IMR-90 (cell line): ENCODE measurements around the gene KCNH2. TPM values are rescaled to one million over a fixed set of nuclear protein-coding genes. Genes with fewer than 3 reads are reported as not detected.

Experiments
- ATAC-seq: fragments of 200-7000 bp; cut with Tn5 transposase; 2 replicates; pipeline ENCODE4 v1.9.1; 2020; ENCODE audit warnings: low read depth, mild to moderate bottlenecking, moderate library complexity
- BruUV-seq: library from RNA; stranded (reverse); fragments of 400-500 nt; replicated peaks from 2 replicates; lab custom pipeline; 2021; lab: Mats Ljungman, UMichigan
- CTCF ChIA-PET: fragments of 300-600 bp; formaldehyde crosslinking; extraction: SDS; loops from one replicate; lab custom pipeline; 2021; ENCODE audit warnings: antibody characterized with exemption; lab: Yijun Ruan, JAX
- POLR2A ChIA-PET: fragments of 300-600 bp; sonication (Branson Sonifier 250); formaldehyde crosslinking; loops from one replicate; lab custom pipeline; 2022; ENCODE audit warnings: antibody characterized with exemption; ENCODE audit not compliant: unreplicated experiment; lab: Charles Lee
- DNase-seq: peaks from one replicate; pipeline ENCODE4 v3.0.0; 2013
- H2AFZ ChIP-seq: replicated peaks from 2 replicates; pipeline ENCODE3; 2013; ENCODE audit warnings: low read length, mild to moderate bottlenecking; ENCODE audit not compliant: poor library complexity
- H2AK5ac ChIP-seq: 2 replicates; pipeline ENCODE4 v1.6.1; 2013; ENCODE audit warnings: low read depth, low read length, inconsistent platforms
- H2AK9ac ChIP-seq: replicated peaks from 2 replicates; pipeline ENCODE3; 2013; ENCODE audit warnings: mild to moderate bottlenecking, low read depth, low read length, moderate library complexity; ENCODE audit not compliant: poor library complexity
- H2BK120ac ChIP-seq: 2 replicates; pipeline ENCODE4 v1.6.1; 2013; ENCODE audit warnings: low read depth, low read length, inconsistent platforms
- H2BK15ac ChIP-seq: 3 replicates; pipeline ENCODE4 v1.6.1; 2013; ENCODE audit warnings: low read depth, low read length, inconsistent platforms
- H2BK20ac ChIP-seq: 2 replicates; pipeline ENCODE4 v1.6.1; 2013; ENCODE audit warnings: low read depth, mild to moderate bottlenecking, inconsistent platforms, low read length, moderate library complexity
- H2BK5ac ChIP-seq: 2 replicates; pipeline ENCODE4 v1.6.1; 2013; ENCODE audit warnings: mild to moderate bottlenecking, low read depth, low read length, inconsistent platforms; ENCODE audit not compliant: poor library complexity, severe bottlenecking
- H3K14ac ChIP-seq: replicated peaks from 2 replicates; pipeline ENCODE4 v1.6.1; 2013; ENCODE audit warnings: low read depth, low read length, inconsistent platforms
- H3K18ac ChIP-seq: 2 replicates; pipeline ENCODE4 v1.6.1; 2013; ENCODE audit warnings: low read depth, low read length, control low read depth
- H3K23ac ChIP-seq: 2 replicates; pipeline ENCODE4 v1.6.1; 2013; ENCODE audit warnings: low read depth, low read length, inconsistent platforms
- H3K27ac ChIP-seq: 2 replicates; pipeline ENCODE4 v1.5.1; 2013; ENCODE audit warnings: mild to moderate bottlenecking, control low read depth, low read length; ENCODE audit not compliant: insufficient read depth
- H3K27me3 ChIP-seq: 2 replicates; pipeline ENCODE4 v1.6.1; 2013; ENCODE audit warnings: low read length; ENCODE audit not compliant: control insufficient read depth, insufficient read depth
- H3K36me3 ChIP-seq: 2 replicates; pipeline ENCODE4 v1.6.1; 2013; ENCODE audit warnings: low read length, mixed read lengths; ENCODE audit not compliant: control insufficient read depth, insufficient read depth
- H3K4ac ChIP-seq: 2 replicates; pipeline ENCODE4 v1.6.1; 2013; ENCODE audit warnings: low read depth, low read length, inconsistent platforms
- H3K4me1 ChIP-seq: 2 replicates; pipeline ENCODE4 v1.6.1; 2013; ENCODE audit warnings: low read length, mixed read lengths; ENCODE audit not compliant: control insufficient read depth, insufficient read depth
- H3K4me2 ChIP-seq: 2 replicates; pipeline ENCODE4 v1.6.1; 2013; ENCODE audit warnings: low read depth, mild to moderate bottlenecking, control low read depth, low read length, moderate library complexity
- H3K4me3 ChIP-seq: 2 replicates; pipeline ENCODE4 v1.5.1; 2013; ENCODE audit warnings: low read depth, mild to moderate bottlenecking, control low read depth, low read length, moderate library complexity; ENCODE audit not compliant: insufficient read depth
- H3K56ac ChIP-seq: 2 replicates; pipeline ENCODE4 v1.6.1; 2013; ENCODE audit warnings: low read length, inconsistent platforms; ENCODE audit not compliant: insufficient read depth; ENCODE audit errors: extremely low read depth
- H3K79me1 ChIP-seq, 2 experiments: 2 replicates each; pipeline ENCODE4 v1.6.1; 2013; ENCODE audit warnings: low read length in 2 of 2, inconsistent platforms in 1 of 2, low read depth in 1 of 2
- H3K9ac ChIP-seq: 2 replicates; pipeline ENCODE4 v1.6.1; 2013; ENCODE audit warnings: low read depth, low read length, control low read depth
- H3K9me1 ChIP-seq: 2 replicates; pipeline ENCODE4 v1.6.1; 2013; ENCODE audit warnings: low read length, inconsistent platforms; ENCODE audit not compliant: insufficient read depth
- H3K9me3 ChIP-seq: 2 replicates; pipeline ENCODE4 v1.6.1; 2013; ENCODE audit warnings: low read length; ENCODE audit not compliant: control insufficient read depth, insufficient read depth
- H4K20me1 ChIP-seq: 2 replicates; pipeline ENCODE4 v1.6.1; 2013; ENCODE audit warnings: low read length, inconsistent platforms; ENCODE audit not compliant: insufficient read depth
- H4K5ac ChIP-seq: 2 replicates; pipeline ENCODE4 v1.6.1; 2013; ENCODE audit warnings: mild to moderate bottlenecking, low read depth, low read length, control low read depth
- H4K8ac ChIP-seq, 2 experiments: 2 replicates each; pipeline ENCODE4 v1.6.1; 2013; ENCODE audit warnings: low read depth in 2 of 2, low read length in 2 of 2, control low read depth in 1 of 2, inconsistent platforms in 1 of 2
- H4K91ac ChIP-seq: 2 replicates; pipeline ENCODE4 v1.6.1; 2013; ENCODE audit warnings: low read depth, low read length, inconsistent platforms; ENCODE audit not compliant: insufficient read depth
- MXI1 ChIP-seq: IDR thresholded peaks from 2 replicates; pipeline ENCODE4 v1.6.1; 2012; ENCODE audit warnings: low read depth, mild to moderate bottlenecking, low read length, moderate library complexity, borderline replicate concordance
- NFE2L2 ChIP-seq: fragments of 150-350 bp; IDR thresholded peaks from 2 replicates; pipeline ENCODE4 v1.6.1; 2016; ENCODE audit warnings: low read depth, mild to moderate bottlenecking, low read length
- RAD21 ChIP-seq: IDR thresholded peaks from 2 replicates; pipeline ENCODE4 v1.6.1; 2012; ENCODE audit warnings: low read length, improper control_type of control experiment
- WGBS, 2 experiments: methylation state at CpG; one replicate each; pipeline versions ENCODE4 v1.1.5 to v1.1.7; 2013; ENCODE audit warnings: missing lambda C conversion rate in 2 of 2; ENCODE audit not compliant: insufficient read length in 1 of 2; ENCODE audit errors: extremely low coverage in 2 of 2; 5-methylcytosine and 5-hydroxymethylcytosine counted together
- dilution Hi-C: fragments of 300-500 bp; cut with HindIII; formaldehyde crosslinking; loops from one replicate; pipeline ENCODE4 v1.14.3; 2018; ENCODE audit warnings: low sequenced_read_pairs; ENCODE audit not compliant: unreplicated experiment
- in situ Hi-C: fragments of 300-500 bp; cut with MboI; formaldehyde crosslinking; loops from 3 replicates; pipeline ENCODE4 v1.14.3; 2019; ENCODE audit warnings: low sequenced_read_pairs, inconsistent platforms, mixed read lengths
- intact Hi-C: fragments of 100-400 bp; cut with micrococcal nuclease; formaldehyde crosslinking; loops from 2 replicates; pipeline ENCODE4 v1.10.0; 2022
- polyA plus RNA-seq, 3 experiments: library from polyadenylated mRNA; depleted of rRNA; stranded (reverse); fragments of >200 nt; gene quantifications; 2 replicates each; pipeline ENCODE4 v1.2.3, GENCODE V29; 2012; ENCODE audit warnings: low replicate concordance in 1 of 3
- total RNA-seq: library from RNA; depleted of rRNA; stranded (reverse); fragments of >200 nt; gene quantifications from 2 replicates; pipeline ENCODE4 v1.2.3, GENCODE V29; 2012
- TF ChIP-seq, protein P1 (sequence below): fragments of 150-350 bp; IDR thresholded peaks from 2 replicates; pipeline ENCODE4 v1.6.1; 2017; ENCODE audit warnings: mild to moderate bottlenecking, antibody characterized with exemption, low read length, low read depth

The KCNH2 gene
- total and polyA plus RNA-seq, 2 of the 4 experiments (the other 2 are of a cell fraction): 0.90 to 2.1 TPM

- Histone ChIP-seq H3K4me1 (no peaks in the 10 kb centered on the region), H3K27ac (no peak overlapping the region), H4K91ac (no peak overlapping the region), H2BK5ac (no peak overlapping the region), H2BK120ac (no peak overlapping the region), H2AK9ac (no peak overlapping the region), H3K4me2 (no peak overlapping the region), H4K20me1 (no peaks in the 10 kb centered on the region), H2AFZ (no peak overlapping the region), H2AK5ac (no peak overlapping the region), H3K14ac (no peak overlapping the region), H3K23ac (no peak overlapping the region), H2BK15ac (no peak overlapping the region), H3K18ac (no peak overlapping the region), H3K9me3 (no peaks in the 10 kb centered on the region), H3K27me3 (peaks cover 23% of the 10 kb centered on the region; the same call in 1 of the 2 replicates), H3K4me3 (no peak overlapping the region), H2BK20ac (no peak overlapping the region), H4K5ac (no peak overlapping the region), H3K4ac (no peak overlapping the region), H3K9ac (no peak overlapping the region), H3K9me1 (no peaks in the 10 kb centered on the region), H3K79me1 (no peaks in the 10 kb centered on the region), H3K56ac (no peak overlapping the region), H4K8ac (no peak overlapping the region), H3K36me3 (no peaks in the 10 kb centered on the region)
- BruUV-seq: no TSS peak
- 60% methylated on average over 1 of the region's 7 CpGs; no CpG with 5 or more reads in 1 of the 2 experiments for WGBS, 2 experiments
- dilution Hi-C loops (no loop called here), intact Hi-C loops (no loop called here), in situ Hi-C loops (no loop called here)
- DNase-seq (no peak), ATAC-seq (no peak)
- CTCF ChIA-PET: interaction anchor here (1.3 kb wide), 1 partner anchor 14 kb away, joined by 8 read pairs; no protein-coding TSS in a partner anchor
- TF ChIP-seq NFE2L2: no peak
- no peak for TF ChIP-seq RAD21
- TF ChIP-seq, protein P1, sequence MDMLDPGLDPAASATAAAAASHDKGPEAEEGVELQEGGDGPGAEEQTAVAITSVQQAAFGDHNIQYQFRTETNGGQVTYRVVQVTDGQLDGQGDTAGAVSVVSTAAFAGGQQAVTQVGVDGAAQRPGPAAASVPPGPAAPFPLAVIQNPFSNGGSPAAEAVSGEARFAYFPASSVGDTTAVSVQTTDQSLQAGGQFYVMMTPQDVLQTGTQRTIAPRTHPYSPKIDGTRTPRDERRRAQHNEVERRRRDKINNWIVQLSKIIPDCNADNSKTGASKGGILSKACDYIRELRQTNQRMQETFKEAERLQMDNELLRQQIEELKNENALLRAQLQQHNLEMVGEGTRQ: no peak
- no peak for TF ChIP-seq MXI1
- POLR2A ChIA-PET: no interaction called here
These were observed 65.7 kb downstream of the KCNH2 start for GRCh38 chr7:150912427-150912826.
